Mucosa of gallbladder (tissue), 1 donor: Measurements from ENCODE around the gene ST3GAL4. TPM values are rescaled to one million over a fixed set of nuclear protein-coding genes. Genes with fewer than 3 reads are reported as not detected.
A peak's percentile ranks its signal among the peaks of the same experiment; 100 is the strongest.

Source experiments
- DNase-seq: peaks from one replicate; pipeline ENCODE4 v3.0.0-alpha.2; 2020; ENCODE audit warnings: low spot score
- total RNA-seq: library from RNA; stranded (reverse); gene quantifications from one replicate; pipeline ENCODE4 v1.2.1, GENCODE V29; 2021
- donor health status: DM: no; HTN: no; CAD: no.

The ST3GAL4 gene
- total RNA-seq, 1 donor from 2014 or later = 19.4 TPM

DNA sequence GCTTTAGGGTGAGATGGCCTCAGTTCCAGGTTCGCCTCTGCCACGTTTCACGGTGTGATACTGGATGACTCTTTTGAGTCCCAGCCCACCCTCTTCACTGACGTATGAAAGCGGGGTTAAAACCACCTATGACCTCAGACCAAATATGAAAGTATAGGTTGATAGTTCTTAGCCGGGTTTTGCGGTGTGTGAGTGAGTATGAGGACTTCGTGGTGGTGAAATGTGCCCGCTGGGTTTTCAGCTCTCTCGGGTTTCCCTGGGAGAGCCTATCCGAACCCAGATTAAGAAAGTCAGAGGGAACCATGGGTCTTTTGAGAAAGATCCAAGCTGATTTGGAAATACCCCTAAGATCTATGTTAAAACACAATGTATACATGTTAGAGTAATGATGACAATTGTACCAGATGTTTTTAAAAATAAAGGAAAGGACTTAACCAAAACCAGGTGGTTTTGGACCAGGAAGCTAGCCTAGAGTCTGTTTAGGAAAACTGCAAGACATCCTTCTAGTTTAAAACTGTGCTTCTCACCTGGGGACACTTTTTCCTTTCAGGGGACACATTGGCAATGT lies 25.8 kb upstream of the ST3GAL4 start:
- DNase-seq = no peak

DNA sequence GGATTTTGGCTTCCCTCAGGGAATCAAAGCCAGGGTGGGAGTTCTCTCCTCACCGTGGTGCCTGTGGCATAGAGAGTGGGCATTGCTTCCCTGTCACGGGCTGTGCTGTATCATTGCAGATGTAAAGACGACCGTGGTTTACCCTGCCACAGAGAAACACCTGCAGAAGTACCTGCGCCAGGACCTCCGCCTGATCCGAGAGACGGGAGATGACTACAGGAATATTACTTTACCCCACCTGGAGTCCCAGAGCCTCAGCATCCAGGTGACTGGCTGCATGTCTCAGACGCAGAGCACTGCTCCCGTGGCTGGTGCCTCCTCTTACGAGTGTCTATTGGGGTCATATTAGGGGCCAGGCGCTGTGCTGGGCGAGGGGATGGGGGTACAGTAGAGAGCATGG lies 24.2 kb upstream of the ST3GAL4 start:
- DNase-seq = no peak

DNA sequence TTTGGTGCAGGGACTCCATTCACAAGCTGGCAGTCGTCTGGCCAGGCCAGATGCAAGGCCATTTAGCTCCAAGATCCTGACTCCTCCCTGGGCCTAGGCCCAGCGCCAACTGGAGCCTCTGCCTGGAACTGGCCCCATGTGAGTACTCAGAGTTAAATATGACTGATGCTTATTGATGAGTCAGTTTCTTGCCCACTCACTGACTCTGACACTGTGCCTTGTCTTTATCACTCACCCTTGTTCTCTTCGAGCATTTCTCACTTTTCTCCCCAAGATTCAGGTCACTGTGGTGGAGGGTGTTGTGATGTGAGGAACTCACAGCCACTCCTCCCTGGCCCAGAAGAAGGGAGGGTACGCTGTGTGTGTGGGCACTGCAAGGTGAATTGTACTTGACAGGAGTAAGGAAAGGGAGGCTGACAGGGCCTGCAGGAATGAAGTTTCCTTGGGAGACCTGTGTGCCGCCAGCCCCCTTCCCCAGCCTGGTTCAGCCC lies 23.2 kb upstream of the ST3GAL4 start:
- peak; percentile 38 for DNase-seq

DNA sequence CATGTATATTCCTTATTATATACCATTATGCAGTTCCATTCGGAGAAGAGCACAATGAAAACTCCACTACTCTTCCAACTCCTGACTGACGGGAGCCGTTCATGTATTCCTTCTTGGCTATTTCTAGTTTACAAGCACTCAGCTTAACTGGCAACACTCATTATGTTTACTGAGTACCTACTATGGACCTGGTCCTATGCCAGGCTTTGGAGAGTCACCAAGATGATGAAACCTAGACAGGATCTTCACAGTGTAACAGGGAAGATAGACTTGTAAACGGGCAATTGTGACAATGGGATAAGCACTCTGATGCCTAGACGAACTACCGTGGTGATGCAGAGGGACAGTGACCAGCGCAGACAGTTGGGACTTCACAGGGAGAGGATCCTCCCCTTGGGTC lies 22.3 kb upstream of the ST3GAL4 start:
- no peak for DNase-seq

DNA sequence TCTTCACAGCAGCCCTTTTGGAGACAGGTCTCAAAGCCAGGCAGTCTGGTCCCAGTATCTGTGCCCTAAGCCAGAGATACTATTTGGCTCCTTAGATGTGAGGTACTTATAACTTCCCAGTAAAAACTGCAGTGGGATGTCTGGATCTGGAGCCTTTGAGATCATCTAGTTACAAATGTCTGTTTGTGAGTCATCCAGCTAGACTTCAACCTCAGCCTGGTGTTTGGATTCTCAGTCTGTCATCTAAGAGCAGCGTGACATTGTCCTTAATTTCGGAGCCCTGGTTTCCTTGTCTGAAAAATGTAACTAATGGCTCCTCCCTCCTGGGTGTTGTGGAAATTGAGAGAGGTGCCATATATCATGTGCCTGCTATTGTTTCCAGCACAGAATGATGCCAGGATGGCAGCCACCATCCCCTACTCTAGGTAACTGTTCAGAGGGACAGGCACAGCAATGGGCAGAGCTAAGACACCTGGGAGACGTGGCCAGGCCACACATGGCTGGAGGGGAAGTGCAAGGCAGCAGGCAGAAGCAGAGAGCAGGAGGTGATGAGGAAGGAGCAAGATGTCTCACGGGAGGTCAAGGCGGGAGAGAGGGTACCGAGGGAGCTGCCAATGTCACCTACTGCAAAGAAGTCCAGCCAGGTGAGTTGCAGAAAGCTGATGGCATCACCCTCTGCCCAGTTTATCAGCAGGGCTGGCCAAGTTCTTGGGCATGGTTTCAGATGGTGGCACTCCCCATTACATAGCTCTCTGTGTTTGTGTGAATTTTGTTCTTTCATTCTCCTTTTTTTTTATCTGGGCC lies 20.6 kb upstream of the ST3GAL4 start:
- DNase-seq = no peak

DNA sequence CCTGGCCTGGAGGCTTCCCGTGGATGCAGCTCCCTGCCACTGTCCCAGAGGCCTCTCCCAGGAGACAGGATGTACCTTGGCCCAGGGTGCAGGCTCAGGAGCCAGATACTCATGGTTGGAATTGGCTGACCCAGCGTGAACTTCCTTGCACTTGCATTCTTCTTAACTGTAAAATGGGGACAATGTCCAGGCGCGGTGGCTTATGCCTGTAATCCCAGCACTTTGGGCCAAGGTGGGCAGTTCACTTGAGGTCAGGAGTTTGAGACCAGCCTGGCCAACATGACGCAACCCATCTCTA lies 20.1 kb upstream of the ST3GAL4 start:
- no peak for DNase-seq

DNA sequence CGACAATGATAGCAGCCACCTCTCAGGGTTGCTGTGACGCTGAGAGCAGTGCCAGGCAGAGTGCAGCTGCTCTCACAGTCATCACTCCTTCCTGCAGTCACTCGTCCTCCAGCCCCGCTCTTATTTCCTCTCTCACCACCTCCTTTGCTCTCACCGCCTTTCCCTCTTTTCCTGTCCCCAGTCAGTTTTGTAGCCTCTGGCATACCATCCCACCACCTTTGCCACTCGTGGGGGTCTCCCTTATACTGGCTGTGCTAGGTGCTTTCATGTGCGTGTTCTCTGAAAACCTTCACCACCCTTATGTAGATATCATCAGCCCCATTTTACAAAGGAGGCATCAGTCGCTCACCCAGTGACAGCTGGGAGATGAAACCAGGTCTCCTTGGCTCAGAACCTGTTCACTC lies 19.3 kb upstream of the ST3GAL4 start:
- no peak for DNase-seq

DNA sequence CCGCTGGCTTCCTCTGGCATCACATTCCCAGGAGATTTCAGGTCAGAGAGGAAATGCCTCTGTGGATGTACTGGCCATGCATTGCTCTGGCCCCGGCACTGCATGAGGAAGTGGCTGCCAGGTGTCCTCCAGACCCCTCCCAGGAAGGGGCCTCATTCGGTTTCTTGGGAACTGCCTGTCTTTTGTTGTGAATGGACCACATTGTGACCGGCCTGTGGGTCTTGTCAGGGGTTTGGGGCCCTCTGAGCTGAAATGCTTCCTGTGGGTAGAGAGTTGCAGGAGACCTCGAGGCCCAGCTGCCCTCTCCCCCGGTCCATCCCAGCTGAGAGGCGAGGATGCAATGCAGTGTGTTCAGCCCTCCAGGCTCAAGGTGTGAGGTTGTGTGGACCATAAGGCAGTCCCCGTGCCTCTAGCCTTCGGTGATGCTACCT lies 18.8 kb upstream of the ST3GAL4 start:
- no peak for DNase-seq

DNA sequence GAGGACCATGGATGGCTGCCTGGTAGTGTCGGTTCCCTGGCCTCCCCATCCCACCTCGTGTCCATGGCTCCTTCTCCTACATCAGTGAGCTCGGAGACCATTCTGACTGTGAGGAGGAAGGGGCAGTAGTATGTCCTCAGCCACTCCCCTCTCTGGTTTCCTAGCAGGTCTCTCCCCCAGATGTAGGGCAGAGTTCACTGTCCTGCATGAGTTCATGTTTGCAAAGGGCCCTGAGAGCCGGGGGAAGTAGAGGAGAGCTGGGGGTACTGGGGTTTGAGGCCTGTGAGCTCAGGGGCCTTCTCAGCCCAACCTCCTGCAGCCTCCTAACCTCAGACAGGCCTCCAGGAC lies 18.4 kb upstream of the ST3GAL4 start:
- DNase-seq = no peak

DNA sequence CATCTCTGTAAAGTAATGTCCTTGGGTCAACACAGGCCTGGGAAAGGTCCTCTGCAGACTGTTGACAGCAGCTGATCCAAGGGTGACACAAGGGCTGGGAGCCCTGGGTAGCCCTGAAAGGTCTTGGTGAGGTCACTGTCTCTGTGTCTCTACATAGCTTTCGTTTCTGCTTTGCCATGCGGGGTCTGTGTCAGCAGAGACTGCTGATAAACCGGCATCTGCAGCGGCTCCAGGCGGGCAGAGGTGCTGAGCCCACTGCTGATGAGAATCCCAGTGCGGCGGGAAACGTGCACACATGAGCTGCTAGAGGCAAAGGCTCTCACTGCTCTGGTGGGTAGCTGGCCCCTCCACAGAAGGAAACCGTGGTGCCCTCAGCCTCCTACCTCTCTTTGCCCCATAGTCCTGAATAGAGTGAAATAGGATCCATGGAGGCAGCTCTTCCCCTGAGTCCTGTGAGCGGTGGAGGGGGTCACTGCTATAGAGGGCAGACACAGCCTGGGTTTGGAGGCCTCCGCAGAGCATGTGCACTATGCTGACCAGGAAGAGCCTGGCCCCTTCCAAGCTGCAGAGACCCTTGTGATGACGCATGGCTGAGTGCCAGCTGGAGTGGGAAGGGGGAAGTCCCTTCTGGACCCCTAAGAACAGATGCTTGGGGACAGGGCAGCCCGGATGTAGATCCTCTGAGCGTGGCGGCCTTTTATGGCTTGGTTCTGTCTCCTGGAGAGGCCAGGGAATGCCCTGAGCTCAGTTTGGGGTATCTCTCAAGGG lies 17.8 kb upstream of the ST3GAL4 start:
- no peak for DNase-seq

DNA sequence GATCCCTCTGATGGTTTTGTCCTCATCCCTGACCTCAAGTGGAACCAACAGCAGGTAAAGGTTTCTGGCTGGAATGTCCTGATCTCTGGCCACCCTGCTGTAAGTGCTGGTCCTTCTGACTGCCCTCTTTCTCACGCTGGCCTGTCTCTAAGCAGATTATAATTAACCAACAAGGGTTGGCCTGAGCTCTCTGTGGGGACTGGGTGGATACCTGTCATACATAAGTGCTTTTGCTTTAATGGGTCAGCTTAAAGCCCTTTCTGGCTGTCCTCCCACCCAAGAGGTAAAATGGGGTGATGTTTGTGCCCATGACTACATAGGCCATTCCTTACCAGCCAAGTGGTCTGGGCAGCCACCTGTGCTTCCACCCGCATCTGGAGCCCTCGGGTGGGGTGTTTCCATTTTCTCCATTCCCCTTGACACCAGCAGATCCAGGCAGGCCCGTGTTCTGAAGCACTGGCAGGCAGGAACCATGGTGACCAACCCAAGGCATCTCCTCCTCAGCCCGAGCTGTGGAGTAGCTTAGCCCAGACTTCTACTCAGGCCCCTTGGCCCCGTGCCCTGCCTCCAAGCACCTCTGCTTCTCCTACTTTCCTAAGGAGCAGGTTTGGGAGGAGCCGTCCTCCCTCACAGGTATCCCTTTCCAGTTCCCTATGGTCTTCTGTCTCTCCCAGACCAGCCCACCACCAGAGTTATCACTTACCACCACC lies 17.0 kb upstream of the ST3GAL4 start:
- no peak for DNase-seq

DNA sequence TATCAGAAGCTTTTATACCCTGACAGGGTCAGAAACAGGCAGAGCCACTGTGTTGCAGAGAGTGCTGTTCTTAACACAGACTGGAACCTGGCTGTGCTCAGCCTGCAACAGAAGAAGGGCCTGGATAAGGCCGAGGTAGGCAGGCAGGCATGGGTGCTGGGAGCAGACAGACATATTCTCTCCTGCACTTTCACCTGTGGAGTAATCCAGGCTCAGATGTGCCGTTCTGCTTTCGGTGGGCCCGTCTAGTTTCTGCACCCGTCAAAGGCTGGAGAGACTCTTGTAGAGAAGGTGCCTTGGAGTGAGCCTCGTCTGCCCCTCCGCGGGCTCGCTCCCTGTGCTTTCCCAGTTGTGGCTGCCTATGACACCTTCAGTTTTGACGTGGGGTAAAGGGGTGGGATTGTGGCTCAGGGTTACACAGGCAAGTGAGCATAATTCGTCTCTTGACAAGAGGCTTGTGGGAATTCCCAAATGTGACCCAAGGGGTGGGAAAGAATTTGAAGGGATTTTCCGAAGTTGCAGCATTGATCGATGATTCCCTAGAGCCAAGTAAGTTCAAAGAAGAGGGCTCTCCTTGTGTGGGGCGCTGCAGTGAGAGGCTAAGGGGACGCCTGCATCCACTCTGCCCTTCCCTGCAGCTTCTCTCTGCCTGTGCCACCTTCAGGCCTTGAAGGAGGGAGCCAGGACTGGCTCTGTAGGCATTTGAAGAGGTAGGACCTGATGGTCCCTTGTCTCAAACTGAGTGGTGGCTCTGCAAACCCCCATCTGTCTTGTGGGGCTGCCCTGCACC lies 16.2 kb upstream of the ST3GAL4 start:
- DNase-seq = no peak

DNA sequence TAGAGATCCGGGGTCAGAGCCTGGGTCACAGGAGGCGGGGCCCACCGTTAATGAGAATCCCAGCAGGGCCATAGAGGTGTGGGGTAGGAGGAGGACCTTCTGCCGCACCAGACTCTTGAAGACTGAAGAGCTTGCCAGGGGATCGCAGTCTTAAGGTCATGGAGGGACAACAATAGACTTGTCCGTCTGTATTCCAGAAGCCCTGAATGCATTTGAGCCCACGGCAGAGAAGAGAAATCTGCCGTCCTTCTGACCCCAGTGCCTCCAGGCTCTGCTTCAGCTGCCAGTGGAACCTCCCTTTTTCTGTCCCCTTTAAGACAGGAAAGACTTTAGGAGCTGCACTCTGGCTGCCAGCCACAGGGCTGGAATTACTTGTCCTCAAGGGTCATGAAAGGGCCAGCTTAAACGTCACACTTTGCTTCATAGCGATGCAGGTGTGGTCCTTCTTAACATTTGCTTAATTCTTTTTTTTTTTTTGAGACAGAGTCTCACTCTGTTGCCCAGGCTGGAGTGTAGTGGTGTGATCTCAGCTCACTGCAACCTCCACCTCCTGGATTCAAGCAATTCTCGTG lies 15.5 kb upstream of the ST3GAL4 start:
- DNase-seq = peak; percentile 75

DNA sequence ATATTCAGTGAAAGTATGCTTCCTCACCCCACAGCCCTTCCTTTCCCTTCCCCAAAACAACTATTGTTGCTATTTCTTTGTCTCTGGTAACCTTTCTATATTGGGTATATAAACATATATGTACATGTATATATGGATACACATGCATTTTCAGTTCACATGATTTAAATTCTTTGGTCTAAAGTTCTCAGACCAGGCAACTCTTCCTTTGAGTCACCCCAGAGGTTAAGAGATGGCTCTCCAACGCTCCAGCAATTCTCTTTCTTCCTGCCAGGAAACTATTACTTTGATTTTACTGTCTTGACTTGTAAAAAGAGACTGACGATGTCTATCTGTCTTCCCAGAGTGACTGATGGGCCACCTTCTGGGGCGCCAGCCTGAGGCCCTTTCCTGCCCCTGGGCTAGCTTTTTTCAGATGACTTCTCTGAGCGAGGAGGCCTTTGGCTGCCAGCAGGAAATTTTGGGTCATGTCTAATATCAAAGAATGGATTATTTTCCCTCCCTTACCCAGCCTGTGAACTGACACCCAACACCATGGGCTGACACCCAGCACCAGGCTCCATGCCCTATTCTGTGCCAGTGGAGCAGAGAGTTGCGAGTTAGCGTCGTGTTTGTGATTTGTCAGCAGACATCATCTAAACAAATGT lies 14.4 kb upstream of the ST3GAL4 start:
- DNase-seq = no peak

DNA sequence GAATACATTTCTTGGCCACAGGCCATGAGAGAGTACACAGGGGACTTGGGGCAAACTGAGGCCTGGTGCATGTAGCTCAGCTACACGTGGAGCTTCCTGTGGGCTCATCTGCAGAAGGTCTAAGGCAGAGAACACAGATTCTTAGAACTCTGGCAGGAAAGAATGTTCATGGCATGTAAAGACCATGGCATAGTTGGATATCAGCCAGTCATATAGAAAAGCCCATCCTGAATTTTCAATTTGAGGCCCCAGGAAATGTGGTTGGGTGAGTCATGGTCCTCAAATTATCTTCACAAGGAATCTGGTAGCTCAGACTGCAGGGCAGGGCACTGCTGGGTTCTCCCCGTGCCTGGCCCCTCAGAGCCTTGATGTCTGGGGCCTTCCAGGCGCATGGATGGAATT lies 13.7 kb upstream of the ST3GAL4 start:
- no peak for DNase-seq

DNA sequence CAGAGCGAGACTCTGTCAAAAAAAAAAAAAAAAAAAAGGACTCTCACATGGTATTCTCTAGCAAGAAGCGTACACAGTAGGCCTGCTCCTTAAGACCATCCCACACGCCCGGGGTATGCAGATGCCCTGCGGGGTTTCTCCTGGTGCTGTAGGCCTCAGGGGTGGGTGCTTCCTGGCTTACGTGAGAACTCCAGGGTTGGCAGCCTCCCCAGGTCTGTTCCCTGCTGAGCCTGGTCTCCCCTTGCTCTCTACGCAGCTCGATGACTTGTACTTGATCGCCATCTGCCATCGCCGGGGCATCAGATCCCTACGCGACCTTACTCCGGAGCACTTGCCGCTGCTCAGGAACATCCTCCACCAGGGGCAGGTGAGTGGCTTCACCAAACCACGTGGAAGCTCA lies 12.4 kb upstream of the ST3GAL4 start:
- DNase-seq = no peak

DNA sequence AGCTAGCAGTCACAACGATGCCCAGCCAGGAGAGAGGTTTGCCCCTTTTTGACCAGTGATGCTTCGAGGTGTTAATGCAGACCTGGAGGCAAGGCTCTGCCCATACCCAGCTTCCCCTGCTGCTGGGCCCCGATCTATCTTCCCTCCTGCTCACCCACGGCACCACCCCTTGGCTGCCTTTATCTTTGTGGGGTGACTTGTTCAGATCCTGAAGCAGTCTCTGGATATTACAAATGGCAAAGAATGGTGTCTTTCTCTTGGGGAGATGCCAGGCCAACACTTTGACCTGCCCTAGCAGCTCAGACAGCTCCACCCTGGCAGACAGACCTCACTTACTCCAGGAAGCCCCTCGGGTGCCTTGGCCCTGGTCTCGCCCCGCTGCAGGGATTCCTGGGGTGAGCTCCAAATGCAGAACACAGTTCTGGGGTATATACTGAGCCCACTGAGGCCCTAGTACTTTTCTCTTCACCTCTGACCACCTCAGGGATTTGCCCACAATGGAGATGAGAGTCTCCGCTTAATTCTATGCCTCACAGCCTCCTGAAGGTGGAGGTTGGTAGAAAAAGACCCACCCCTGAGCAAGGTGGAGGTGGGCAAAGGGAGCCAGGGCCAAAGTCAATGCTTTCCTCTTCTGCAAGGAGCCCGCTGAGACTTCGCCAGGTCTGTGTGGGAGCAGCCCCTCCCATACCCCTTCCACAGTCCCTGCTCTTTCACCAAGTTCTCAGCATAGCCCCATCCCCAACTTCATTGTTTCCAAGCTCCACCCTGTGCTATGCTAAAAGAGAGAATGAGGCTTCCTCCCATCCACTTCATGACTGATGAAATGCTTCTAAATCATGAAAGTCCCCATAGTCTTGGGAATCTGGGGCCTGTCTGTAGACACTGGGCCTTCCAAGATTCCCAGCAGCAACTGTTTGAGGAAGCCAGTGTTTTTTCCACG lies 11.1 kb upstream of the ST3GAL4 start:
- no peak for DNase-seq

DNA sequence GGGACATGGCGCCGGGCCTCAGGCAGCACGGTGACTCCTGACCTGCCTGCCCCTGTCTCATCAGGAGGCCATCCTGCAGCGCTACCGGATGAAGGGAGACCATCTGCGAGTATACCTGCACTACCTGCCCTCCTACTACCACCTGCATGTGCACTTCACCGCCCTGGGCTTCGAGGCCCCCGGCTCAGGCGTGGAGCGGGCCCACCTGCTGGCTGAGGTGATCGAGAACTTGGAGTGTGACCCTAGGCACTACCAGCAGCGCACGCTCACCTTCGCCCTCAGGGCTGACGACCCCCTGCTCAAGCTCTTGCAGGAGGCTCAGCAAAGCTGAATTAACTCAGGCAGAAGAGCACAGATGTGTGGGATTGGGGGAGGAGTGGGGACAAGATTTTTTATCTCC lies 10.2 kb upstream of the ST3GAL4 start:
- DNase-seq = no peak

DNA sequence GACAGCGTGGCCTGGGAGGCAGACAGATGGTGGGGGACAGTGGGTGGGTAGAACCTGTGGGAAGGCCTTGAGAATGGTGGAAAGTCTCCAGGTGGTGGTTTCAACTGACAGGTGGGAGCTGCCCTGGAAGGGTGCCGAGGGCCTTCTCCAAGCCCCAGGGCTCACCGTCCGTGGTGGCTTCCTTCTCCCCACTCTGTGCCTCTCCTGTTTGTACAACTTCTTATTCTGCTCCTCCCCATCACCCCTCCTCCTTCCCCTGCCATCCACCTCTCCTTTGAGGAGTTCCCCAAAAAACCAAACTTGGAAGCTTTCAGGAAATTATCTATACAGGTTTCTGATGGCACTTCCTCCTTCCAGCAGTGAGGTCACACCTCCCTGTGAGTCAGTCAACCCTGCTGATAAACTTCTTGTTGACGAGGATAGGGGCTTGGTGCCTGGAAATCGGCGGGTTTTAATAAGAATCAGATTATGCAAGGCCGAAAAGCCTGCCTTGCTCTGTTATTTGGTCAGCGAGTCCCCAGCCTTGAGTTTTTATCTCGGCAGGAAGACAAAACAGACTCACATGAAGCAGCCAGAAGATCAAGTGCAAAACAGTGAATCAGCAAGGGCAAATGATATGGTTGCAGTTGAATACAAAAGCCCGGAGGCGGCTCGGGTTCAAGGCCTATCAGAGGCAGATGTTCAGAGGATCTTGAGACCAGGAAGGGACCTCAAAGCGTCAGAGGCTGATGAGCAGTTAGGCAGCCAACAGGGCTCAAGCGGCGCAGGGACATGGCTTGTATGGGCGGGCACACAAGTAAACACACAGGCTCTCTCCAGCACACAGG lies 9.5 kb upstream of the ST3GAL4 start:
- peak; percentile 60 for DNase-seq
